ENCODE results near the gene CUX1.

The CUX1 gene

GRCh38 chr7:102189756-102190155 is 372.3 kb downstream of the CUX1 start:
- DNase-seq (ENCODE audit: low spot score), result no peak

- no peak for DNase-seq (ENCODE audit: low spot score)
These were observed 373.4 kb downstream of the CUX1 start for GRCh38 chr7:102190776-102191350.

- DNase-seq (ENCODE audit: low spot score), result no peak
These were observed 374.3 kb downstream of the CUX1 start for GRCh38 chr7:102191556-102192379.

- no peak for DNase-seq (ENCODE audit: low spot score)
These were observed 375.4 kb downstream of the CUX1 start for GRCh38 chr7:102192790-102193189.

- no peak for DNase-seq (ENCODE audit: low spot score)
These were observed 376.4 kb downstream of the CUX1 start for GRCh38 chr7:102193806-102194205.

GRCh38 chr7:102195361-102195760 is 377.9 kb downstream of the CUX1 start:
- no peak for DNase-seq (ENCODE audit: low spot score)

- no peak for DNase-seq (ENCODE audit: low spot score)
These were observed 378.6 kb downstream of the CUX1 start for GRCh38 chr7:102196028-102196427.

- DNase-seq (ENCODE audit: low spot score), result no peak
These were observed 379.7 kb downstream of the CUX1 start for GRCh38 chr7:102197161-102197560.

- DNase-seq (ENCODE audit: low spot score), result no peak
These were observed 380.2 kb downstream of the CUX1 start for GRCh38 chr7:102197599-102197998.

- no peak for DNase-seq (ENCODE audit: low spot score)
These were observed 381.1 kb downstream of the CUX1 start for GRCh38 chr7:102198417-102198956.

- DNase-seq (ENCODE audit: low spot score), result no peak
These were observed 384.1 kb downstream of the CUX1 start for GRCh38 chr7:102201576-102201975.

- no peak for DNase-seq (ENCODE audit: low spot score)
These were observed 385.1 kb downstream of the CUX1 start for GRCh38 chr7:102202556-102202955.

- no peak for DNase-seq (ENCODE audit: low spot score)
These were observed 385.8 kb downstream of the CUX1 start for GRCh38 chr7:102203218-102203617.

- DNase-seq (ENCODE audit: low spot score), result no peak
These were observed 386.8 kb downstream of the CUX1 start for GRCh38 chr7:102204212-102204611.

GRCh38 chr7:102205915-102206314 is 388.5 kb downstream of the CUX1 start:
- DNase-seq (ENCODE audit: low spot score), result no peak

- DNase-seq (ENCODE audit: low spot score), result no peak
These were observed 391.4 kb downstream of the CUX1 start for GRCh38 chr7:102208826-102209225.

- no peak for DNase-seq (ENCODE audit: low spot score)
These were observed 393.4 kb downstream of the CUX1 start for GRCh38 chr7:102210787-102211186.

- no peak for DNase-seq (ENCODE audit: low spot score)
These were observed 394.4 kb downstream of the CUX1 start for GRCh38 chr7:102211590-102212550.

- no peak for DNase-seq (ENCODE audit: low spot score)
These were observed 397.1 kb downstream of the CUX1 start for GRCh38 chr7:102214477-102215072.

GRCh38 chr7:102215256-102215655 is 397.8 kb downstream of the CUX1 start:
- DNase-seq (ENCODE audit: low spot score), result no peak

- no peak for DNase-seq (ENCODE audit: low spot score)
These were observed 398.3 kb downstream of the CUX1 start for GRCh38 chr7:102215711-102216110.
